ENCODE measurements around the gene RAI1.

DNA sequence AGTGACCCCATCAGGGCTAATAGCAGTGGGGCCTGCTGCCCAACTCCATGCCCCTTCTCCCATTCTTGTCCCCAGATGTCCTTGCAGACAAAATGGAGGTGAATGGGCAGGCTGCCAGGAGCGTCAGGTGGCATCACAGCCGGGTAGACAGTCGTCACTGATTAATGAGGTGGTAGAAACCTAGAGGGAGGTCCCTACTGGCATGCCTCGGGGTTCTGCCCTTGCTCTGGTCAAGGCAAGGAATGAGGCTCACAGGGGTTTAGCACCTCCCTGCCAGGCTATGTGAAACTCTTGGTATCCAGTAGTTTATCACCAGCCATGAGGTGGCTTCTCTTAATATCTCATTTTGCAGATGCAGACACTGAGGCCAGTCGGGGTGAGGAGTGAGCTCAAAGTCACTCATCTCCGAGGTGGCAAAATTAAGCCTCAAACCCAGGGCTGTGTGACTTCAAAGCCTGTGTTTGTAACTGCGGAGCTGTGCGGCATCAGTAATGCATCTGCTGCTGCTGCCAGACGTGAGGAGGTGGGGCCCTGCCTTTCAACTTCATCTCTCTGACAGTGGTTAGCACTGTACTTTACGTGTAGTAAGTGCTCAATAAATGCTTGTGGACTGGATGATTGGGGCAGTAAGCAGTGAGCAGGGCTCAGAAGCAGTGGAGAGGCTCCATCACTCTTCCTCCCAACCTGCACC lies 21.3 kb downstream of the RAI1 start:
- TF ChIP-seq, protein P1, sequence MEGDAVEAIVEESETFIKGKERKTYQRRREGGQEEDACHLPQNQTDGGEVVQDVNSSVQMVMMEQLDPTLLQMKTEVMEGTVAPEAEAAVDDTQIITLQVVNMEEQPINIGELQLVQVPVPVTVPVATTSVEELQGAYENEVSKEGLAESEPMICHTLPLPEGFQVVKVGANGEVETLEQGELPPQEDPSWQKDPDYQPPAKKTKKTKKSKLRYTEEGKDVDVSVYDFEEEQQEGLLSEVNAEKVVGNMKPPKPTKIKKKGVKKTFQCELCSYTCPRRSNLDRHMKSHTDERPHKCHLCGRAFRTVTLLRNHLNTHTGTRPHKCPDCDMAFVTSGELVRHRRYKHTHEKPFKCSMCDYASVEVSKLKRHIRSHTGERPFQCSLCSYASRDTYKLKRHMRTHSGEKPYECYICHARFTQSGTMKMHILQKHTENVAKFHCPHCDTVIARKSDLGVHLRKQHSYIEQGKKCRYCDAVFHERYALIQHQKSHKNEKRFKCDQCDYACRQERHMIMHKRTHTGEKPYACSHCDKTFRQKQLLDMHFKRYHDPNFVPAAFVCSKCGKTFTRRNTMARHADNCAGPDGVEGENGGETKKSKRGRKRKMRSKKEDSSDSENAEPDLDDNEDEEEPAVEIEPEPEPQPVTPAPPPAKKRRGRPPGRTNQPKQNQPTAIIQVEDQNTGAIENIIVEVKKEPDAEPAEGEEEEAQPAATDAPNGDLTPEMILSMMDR (IDR thresholded peaks at IDR 0.05): no peak
- no peak for TF ChIP-seq POLR2A (IDR thresholded peaks at IDR 0.05)

Measured in adrenal gland (tissue), 5 donors.